Suprapubic skin (tissue), 4 donors: ENCODE measurements around the gene ABCC5.

Experiments used
- POLR2A ChIP-seq, 2 donors: fragments of 450-650 bp; IDR thresholded peaks; one replicate each; pipeline ENCODE4 v1.6.1; 2017; ENCODE audit warnings: antibody characterized with exemption in 2 of 2, mild to moderate bottlenecking in 2 of 2, moderate library complexity in 2 of 2
- POLR2AphosphoS5 ChIP-seq, 3 donors: sonication (generic); formaldehyde crosslinking; IDR thresholded peaks; one replicate each; pipeline ENCODE4 v1.6.1; 2017; ENCODE audit warnings: antibody characterized with exemption in 3 of 3
- TF ChIP-seq, protein P1 (sequence below), 2 donors: fragments of 200-600 bp in 1 of 2; fragments of 450-650 bp in 1 of 2; sonication (generic) in 1 of 2; IDR thresholded peaks; one replicate each; pipeline ENCODE4 v1.5.1; 2016 to 2019; ENCODE audit warnings: antibody characterized with exemption in 2 of 2, mild to moderate bottlenecking in 1 of 2, moderate library complexity in 1 of 2

GRCh38 chr3:184040010-184040409, 22.3 kb upstream of the ABCC5 start:
- TF ChIP-seq, protein P1, sequence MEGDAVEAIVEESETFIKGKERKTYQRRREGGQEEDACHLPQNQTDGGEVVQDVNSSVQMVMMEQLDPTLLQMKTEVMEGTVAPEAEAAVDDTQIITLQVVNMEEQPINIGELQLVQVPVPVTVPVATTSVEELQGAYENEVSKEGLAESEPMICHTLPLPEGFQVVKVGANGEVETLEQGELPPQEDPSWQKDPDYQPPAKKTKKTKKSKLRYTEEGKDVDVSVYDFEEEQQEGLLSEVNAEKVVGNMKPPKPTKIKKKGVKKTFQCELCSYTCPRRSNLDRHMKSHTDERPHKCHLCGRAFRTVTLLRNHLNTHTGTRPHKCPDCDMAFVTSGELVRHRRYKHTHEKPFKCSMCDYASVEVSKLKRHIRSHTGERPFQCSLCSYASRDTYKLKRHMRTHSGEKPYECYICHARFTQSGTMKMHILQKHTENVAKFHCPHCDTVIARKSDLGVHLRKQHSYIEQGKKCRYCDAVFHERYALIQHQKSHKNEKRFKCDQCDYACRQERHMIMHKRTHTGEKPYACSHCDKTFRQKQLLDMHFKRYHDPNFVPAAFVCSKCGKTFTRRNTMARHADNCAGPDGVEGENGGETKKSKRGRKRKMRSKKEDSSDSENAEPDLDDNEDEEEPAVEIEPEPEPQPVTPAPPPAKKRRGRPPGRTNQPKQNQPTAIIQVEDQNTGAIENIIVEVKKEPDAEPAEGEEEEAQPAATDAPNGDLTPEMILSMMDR (IDR thresholded peaks at IDR 0.05), result no peak
- no peak for TF ChIP-seq POLR2A (IDR thresholded peaks at IDR 0.05)
- no peak for TF ChIP-seq POLR2AphosphoS5 (IDR thresholded peaks at IDR 0.05)
